Stimulated activated naive CD8-positive, alpha-beta T cell treated with anti-CD3 and anti-CD28 coated beads, Interleukin-15, Interleukin-2, amounts not matched to agents 100 ng/mL and 50 ng/mL, for 24 hours (primary cell): ENCODE data around the gene TRPM3.

ENCODE experiments used
- H3K27ac Mint-ChIP-seq: one replicate; pipeline ENCODE4 v1.8.0; 2021; ENCODE audit warnings: mild to moderate bottlenecking, mixed read lengths
- H3K27me3 Mint-ChIP-seq: one replicate; pipeline ENCODE4 v1.8.0; 2021; ENCODE audit warnings: mixed read lengths
- H3K36me3 Mint-ChIP-seq: one replicate; pipeline ENCODE4 v1.8.0; 2021; ENCODE audit warnings: low read depth, mixed read lengths
- H3K4me1 Mint-ChIP-seq: one replicate; pipeline ENCODE4 v1.8.0; 2021; ENCODE audit warnings: low read depth, mixed read lengths
- H3K4me3 Mint-ChIP-seq: one replicate; pipeline ENCODE4 v1.8.0; 2021; ENCODE audit warnings: mild to moderate bottlenecking, mixed read lengths
- H3K9me3 Mint-ChIP-seq: one replicate; pipeline ENCODE4 v1.8.0; 2021; ENCODE audit warnings: mixed read lengths

TRPM3 gene

DNA sequence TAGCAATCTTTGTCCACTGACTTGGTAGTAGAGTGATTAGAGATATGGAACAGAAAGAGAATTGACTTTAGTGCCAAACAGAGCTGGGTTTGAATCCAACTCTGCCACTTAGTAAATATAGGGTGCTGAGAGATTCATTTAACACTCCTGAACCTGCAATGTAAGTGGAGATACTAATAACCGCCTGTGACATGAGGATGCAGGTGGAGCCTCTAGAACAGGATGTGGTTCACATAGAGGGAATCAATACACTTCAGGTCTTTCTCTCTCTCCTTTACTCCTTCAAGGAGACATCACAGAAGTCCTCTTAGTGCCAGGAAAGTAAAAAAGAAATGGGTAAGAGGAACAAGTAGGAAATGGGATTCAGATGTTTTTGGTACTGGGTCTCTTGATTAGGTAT, 49.8 kb downstream of the TRPM3 start:
- Mint-ChIP-seq H3K9me3 (peaks cover 4% of the 10 kb centered on the region), H3K4me1 (no peaks in the 10 kb centered on the region), H3K27me3 (no peaks in the 10 kb centered on the region), H3K27ac (no peak overlapping the region), H3K36me3 (no peaks in the 10 kb centered on the region), H3K4me3 (no peak overlapping the region)

GRCh38 chr9:71058660-71059059, 62.8 kb downstream of the TRPM3 start:
- H3K9me3 Mint-ChIP-seq, result no peaks in the 10 kb centered on the region
- no peaks in the 10 kb centered on the region for H3K36me3 Mint-ChIP-seq
- no peak overlapping the region for H3K27ac Mint-ChIP-seq
- H3K4me3 Mint-ChIP-seq, result no peak overlapping the region
- no peaks in the 10 kb centered on the region for H3K27me3 Mint-ChIP-seq
- no peaks in the 10 kb centered on the region for H3K4me1 Mint-ChIP-seq

DNA sequence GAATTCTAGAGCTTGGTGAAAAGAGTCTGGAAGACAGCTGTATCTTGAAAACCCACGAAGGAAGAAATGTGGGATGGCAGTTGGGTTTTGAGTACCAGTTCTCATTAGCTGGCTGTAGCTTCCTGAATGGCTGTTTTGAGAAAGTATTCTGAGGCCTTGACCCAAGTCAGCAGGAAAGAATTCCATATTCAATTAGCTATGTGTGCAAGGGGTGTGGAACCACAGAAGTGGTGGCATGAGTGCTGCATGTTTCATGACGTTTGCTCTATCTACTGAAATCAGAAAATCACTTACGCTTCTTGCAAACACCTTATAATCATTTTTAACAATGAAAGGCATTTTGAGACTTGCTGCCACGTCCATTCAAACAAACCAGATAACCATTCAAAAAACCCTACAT, 69.1 kb downstream of the TRPM3 start:
- Mint-ChIP-seq H3K4me3 (no peak overlapping the region), H3K27ac (no peak overlapping the region), H3K4me1 (no peaks in the 10 kb centered on the region), H3K36me3 (no peaks in the 10 kb centered on the region), H3K27me3 (no peaks in the 10 kb centered on the region), H3K9me3 (no peaks in the 10 kb centered on the region)

DNA sequence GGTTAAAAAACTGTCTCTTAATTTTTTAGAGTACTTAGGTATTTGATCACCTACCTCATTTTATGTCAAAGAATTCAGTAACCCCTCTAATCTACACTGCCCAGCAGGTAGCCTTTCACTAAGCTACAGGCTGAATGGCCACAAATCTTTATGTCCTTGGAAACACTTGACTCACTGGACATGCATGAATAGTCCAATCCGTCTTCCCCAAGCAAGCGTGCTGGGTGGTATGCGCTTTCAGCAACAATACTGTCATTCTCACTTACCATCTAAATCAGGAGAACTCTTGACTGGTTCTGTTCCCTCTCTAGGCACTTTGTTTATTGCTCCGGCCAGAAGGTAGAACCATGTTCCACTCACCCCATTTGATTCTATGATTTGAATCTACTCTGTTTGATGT, 73.1 kb downstream of the TRPM3 start:
- Mint-ChIP-seq H3K27me3 (no peaks in the 10 kb centered on the region), H3K27ac (no peak overlapping the region), H3K36me3 (no peaks in the 10 kb centered on the region), H3K9me3 (no peaks in the 10 kb centered on the region), H3K4me1 (no peaks in the 10 kb centered on the region), H3K4me3 (no peak overlapping the region)

DNA sequence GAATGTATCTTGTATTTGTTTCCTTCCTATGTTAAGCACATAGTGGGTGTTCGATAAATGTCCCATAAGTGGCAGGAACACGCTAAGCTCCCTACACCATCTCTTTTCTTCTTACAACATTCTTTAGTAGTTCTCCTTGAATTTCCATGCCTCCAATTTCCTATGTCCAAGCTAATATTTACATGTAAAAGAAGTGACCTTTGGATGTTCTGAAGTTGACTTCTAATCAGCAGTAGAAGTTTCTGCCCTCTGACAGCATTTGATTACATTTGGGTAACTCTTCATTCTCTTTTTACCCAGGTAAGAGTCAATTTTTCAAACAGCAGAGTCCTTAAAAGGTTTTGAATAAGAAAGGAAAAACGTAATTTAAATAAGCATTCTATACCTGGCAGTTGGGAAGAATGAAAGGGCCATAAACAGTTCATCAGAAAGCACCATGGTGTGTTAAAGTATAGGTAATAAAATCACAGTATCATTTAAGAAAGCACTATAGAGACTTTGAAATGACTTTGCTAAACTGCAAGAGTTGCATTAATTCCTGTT, 78.9 kb downstream of the TRPM3 start:
- no peaks in the 10 kb centered on the region for H3K9me3 Mint-ChIP-seq
- no peak overlapping the region for H3K4me3 Mint-ChIP-seq
- no peaks in the 10 kb centered on the region for H3K36me3 Mint-ChIP-seq
- no peaks in the 10 kb centered on the region for H3K4me1 Mint-ChIP-seq
- no peak overlapping the region for H3K27ac Mint-ChIP-seq
- no peaks in the 10 kb centered on the region for H3K27me3 Mint-ChIP-seq

- no peak overlapping the region for H3K27ac Mint-ChIP-seq
- no peaks in the 10 kb centered on the region for H3K27me3 Mint-ChIP-seq
- H3K36me3 Mint-ChIP-seq, result no peaks in the 10 kb centered on the region
Measured at GRCh38 chr9:71037521-71037920, 83.9 kb downstream of the TRPM3 start.

GRCh38 chr9:71036501-71036900, 84.9 kb downstream of the TRPM3 start:
- Mint-ChIP-seq H3K36me3 (no peaks in the 10 kb centered on the region), H3K9me3 (no peaks in the 10 kb centered on the region), H3K27me3 (no peaks in the 10 kb centered on the region), H3K4me3 (no peak overlapping the region), H3K27ac (no peak overlapping the region), H3K4me1 (no peaks in the 10 kb centered on the region)

More at GRCh38 chr9:71037521-71037920, 83.9 kb downstream of the TRPM3 start:
- Mint-ChIP-seq H3K4me1 (no peaks in the 10 kb centered on the region), H3K4me3 (no peak overlapping the region), H3K9me3 (no peaks in the 10 kb centered on the region)

GRCh38 chr9:71032779-71033178, 88.6 kb downstream of the TRPM3 start:
- H3K4me1 Mint-ChIP-seq, result no peaks in the 10 kb centered on the region
- H3K27ac Mint-ChIP-seq, result no peak overlapping the region
- no peaks in the 10 kb centered on the region for H3K27me3 Mint-ChIP-seq
- H3K9me3 Mint-ChIP-seq, result no peaks in the 10 kb centered on the region
- H3K4me3 Mint-ChIP-seq, result no peak overlapping the region
- no peaks in the 10 kb centered on the region for H3K36me3 Mint-ChIP-seq

DNA sequence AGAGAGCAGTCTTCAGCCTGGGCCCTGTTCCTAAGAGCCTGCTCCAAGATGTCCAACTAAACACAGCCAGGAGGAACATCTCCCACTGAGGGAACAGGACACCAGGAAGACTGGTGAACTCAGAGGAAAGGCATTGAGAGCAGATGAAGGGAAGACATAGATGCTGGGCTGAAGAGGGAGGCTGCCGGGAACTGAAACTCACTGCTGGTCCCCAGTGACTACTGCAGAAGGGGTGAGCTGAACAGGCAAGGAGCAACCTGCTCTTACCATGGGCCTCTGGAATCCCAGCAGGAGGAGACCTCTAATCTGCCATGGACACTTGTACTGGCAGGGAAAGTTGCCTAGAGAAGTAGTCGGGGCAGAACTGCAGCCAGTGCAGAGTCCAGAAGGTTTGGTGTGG, 95.7 kb downstream of the TRPM3 start:
- Mint-ChIP-seq H3K4me1 (no peaks in the 10 kb centered on the region), H3K36me3 (no peaks in the 10 kb centered on the region), H3K4me3 (no peak overlapping the region), H3K27ac (no peak overlapping the region), H3K27me3 (no peaks in the 10 kb centered on the region), H3K9me3 (peaks cover 10% of the 10 kb centered on the region)

DNA sequence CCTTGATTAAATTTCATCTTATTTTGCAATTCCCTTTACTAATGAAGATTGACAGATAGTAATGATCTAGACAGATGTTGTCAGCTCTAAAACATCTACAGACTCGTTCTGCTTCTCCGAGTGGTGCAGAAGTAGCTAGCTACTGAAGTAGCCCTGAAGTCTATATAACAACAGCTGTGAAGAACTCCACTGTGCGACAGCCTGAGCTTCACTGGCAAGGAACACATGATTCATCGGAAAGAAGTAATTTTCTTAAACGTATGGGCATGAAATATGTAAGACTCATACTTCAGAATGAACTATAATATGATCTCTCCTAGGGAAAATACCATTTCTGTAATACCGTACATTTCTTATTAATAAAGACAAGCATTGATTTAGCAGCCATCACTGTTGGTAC, 96.2 kb downstream of the TRPM3 start:
- H3K9me3 Mint-ChIP-seq, result peaks cover 10% of the 10 kb centered on the region
- no peaks in the 10 kb centered on the region for H3K36me3 Mint-ChIP-seq
- no peak overlapping the region for H3K4me3 Mint-ChIP-seq
- no peaks in the 10 kb centered on the region for H3K27me3 Mint-ChIP-seq
- no peaks in the 10 kb centered on the region for H3K4me1 Mint-ChIP-seq
- no peak overlapping the region for H3K27ac Mint-ChIP-seq

DNA sequence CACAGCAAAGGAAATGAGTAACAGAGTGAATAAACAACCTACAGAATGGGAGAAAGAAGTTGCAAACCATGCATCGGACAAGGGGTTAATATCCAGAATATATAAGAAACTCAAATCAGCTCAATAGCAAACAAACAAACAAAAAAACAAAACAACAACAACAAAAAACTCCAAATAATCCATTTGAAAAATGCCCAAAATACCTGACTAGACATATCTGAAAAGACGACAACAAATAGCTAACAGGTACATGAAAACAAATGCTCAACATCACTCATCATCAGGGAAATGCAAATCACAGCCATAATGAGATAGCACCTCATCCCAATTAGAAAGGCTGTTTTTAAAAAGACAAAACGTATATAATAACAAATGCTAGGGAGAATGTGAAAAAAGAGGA, 111.2 kb downstream of the TRPM3 start:
- no peak overlapping the region for H3K4me3 Mint-ChIP-seq

DNA sequence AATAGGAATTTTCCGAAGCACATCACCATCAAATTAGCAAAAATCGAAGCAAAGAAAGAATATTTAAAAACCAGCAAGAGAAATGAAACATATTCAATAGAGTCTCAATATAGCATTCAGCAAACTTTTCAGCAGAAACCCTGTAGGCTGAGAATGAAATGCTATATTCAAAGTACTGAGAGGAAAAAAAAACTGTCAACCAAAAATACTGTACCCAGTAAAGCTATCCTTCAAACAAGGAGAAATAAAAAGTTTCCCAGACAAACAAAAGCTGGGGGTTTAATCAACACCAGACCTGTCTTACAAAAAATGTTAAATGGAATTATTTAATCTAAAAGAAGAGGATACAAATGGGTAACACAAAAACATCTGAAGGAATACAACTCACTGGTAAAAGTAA, 116.0 kb downstream of the TRPM3 start:
- H3K4me3 Mint-ChIP-seq, result no peak overlapping the region
- H3K4me1 Mint-ChIP-seq, result no peaks in the 10 kb centered on the region
- no peak overlapping the region for H3K27ac Mint-ChIP-seq
- peaks cover 13% of the 10 kb centered on the region for H3K9me3 Mint-ChIP-seq
- peaks cover 4% of the 10 kb centered on the region for H3K27me3 Mint-ChIP-seq
- no peaks in the 10 kb centered on the region for H3K36me3 Mint-ChIP-seq

More for the DNA sequence above, 111.2 kb downstream of the TRPM3 start:
- H3K27ac Mint-ChIP-seq, result no peak overlapping the region
- peaks cover 6% of the 10 kb centered on the region for H3K9me3 Mint-ChIP-seq
- H3K36me3 Mint-ChIP-seq, result no peaks in the 10 kb centered on the region
- no peaks in the 10 kb centered on the region for H3K4me1 Mint-ChIP-seq
- H3K27me3 Mint-ChIP-seq, result no peaks in the 10 kb centered on the region

DNA sequence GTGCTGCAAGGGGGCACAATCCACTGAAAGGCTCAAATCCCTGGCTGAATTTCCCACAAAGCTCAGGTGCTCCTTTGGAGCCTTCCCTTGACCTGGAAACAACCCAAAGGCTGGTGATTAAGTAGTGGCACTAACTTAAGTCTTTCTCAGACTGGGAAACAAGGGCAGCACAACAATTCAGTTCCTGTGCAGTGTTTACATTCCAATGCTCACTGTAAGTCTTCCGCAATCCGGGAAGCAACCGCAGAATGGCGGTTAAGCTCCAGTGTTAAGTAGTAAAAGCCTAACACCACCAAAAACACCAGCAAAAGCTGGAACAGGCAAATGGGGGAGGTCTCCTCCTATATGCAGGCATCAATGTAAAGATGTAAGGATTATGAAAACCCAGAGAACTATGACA, 117.2 kb downstream of the TRPM3 start:
- H3K4me1 Mint-ChIP-seq, result no peaks in the 10 kb centered on the region
- no peaks in the 10 kb centered on the region for H3K36me3 Mint-ChIP-seq
- no peak overlapping the region for H3K27ac Mint-ChIP-seq
- no peak overlapping the region for H3K4me3 Mint-ChIP-seq
- peaks cover 4% of the 10 kb centered on the region for H3K27me3 Mint-ChIP-seq
- H3K9me3 Mint-ChIP-seq, result peaks cover 13% of the 10 kb centered on the region

GRCh38 chr9:71003346-71003745, 118.1 kb downstream of the TRPM3 start:
- Mint-ChIP-seq H3K9me3 (peaks cover 13% of the 10 kb centered on the region), H3K27ac (no peak overlapping the region), H3K4me3 (no peak overlapping the region), H3K4me1 (no peaks in the 10 kb centered on the region), H3K36me3 (no peaks in the 10 kb centered on the region), H3K27me3 (peaks cover 8% of the 10 kb centered on the region)

DNA sequence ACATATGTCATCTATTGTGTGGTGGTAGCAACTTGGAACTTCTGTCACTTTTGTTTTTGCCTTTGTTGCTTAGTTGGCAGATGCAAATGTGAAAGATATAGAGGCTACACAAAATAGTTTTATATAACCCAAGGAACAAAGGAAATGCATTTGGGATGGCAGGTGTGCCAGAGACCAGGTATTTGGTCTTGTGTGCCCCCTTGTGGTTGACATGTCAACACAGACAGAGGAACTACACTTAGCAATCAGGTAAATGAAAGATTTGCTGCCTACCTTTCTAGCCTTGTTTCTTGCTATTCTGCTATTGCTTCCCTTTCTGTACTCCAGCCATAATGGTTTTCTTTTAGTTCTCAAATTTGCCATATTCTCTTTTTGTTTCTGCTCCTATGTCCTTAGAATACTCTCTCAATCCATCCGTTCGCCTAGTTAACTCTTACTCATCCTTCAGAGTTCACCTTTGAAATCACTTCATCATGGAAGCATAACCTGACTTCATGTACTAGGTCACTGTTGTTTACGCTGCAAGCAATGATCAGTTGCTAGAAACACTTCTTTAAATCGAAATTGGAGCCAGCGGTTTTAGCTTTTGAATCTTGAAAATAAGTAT, 119.5 kb downstream of the TRPM3 start:
- peaks cover 13% of the 10 kb centered on the region for H3K9me3 Mint-ChIP-seq
- no peaks in the 10 kb centered on the region for H3K4me1 Mint-ChIP-seq
- no peaks in the 10 kb centered on the region for H3K36me3 Mint-ChIP-seq
- H3K27ac Mint-ChIP-seq, result no peak overlapping the region
- H3K27me3 Mint-ChIP-seq, result peaks cover 8% of the 10 kb centered on the region
- H3K4me3 Mint-ChIP-seq, result no peak overlapping the region

GRCh38 chr9:70998962-70999361, 122.5 kb downstream of the TRPM3 start:
- H3K27ac Mint-ChIP-seq, result no peak overlapping the region
- H3K27me3 Mint-ChIP-seq, result peaks cover 8% of the 10 kb centered on the region
- no peaks in the 10 kb centered on the region for H3K4me1 Mint-ChIP-seq
- no peaks in the 10 kb centered on the region for H3K9me3 Mint-ChIP-seq
- H3K36me3 Mint-ChIP-seq, result no peaks in the 10 kb centered on the region
- no peak overlapping the region for H3K4me3 Mint-ChIP-seq
